PC-9 (cell line): ENCODE results near the gene MRLN. TPM values are rescaled to one million over a fixed set of nuclear protein-coding genes. Genes with fewer than 3 reads are reported as not detected.
A peak's percentile ranks its signal among the peaks of the same experiment; 100 is the strongest.

Source experiments
- BruUV-seq: library from RNA; stranded (reverse); fragments of 400-500 nt; replicated peaks from 2 replicates; lab custom pipeline; 2021; lab: Mats Ljungman, UMichigan
- CTCF ChIA-PET: fragments of 300-600 bp; sonication (Branson Sonifier 250); formaldehyde crosslinking; loops from one replicate; lab custom pipeline; 2022; ENCODE audit warnings: antibody characterized with exemption; lab: Charles Lee
- POLR2A ChIA-PET: fragments of 300-600 bp; sonication (Branson Sonifier 250); formaldehyde crosslinking; loops from one replicate; lab custom pipeline; 2022; ENCODE audit warnings: antibody characterized with exemption; ENCODE audit not compliant: unreplicated experiment; lab: Charles Lee
- DNase-seq, 2 experiments: peaks; one replicate each; pipeline versions ENCODE4 v3.0.0 to v3.0.0-alpha.2; 2015 to 2022; ENCODE audit warnings: mixed read lengths in 1 of 2
- H2AFZ ChIP-seq: fragments of 200-600 bp; sonication (generic); 2 replicates; pipeline ENCODE4 v1.8.1; 2017; ENCODE audit warnings: antibody characterized with exemption
- H3F3A ChIP-seq: fragments of 200-600 bp; sonication (generic); 2 replicates; pipeline ENCODE4 v1.8.1; 2017; ENCODE audit warnings: antibody characterized with exemption, mild to moderate bottlenecking, low read depth; ENCODE audit not compliant: insufficient read depth
- H3K27ac ChIP-seq: fragments of 200-600 bp; sonication (generic); 2 replicates; pipeline ENCODE4 v1.6.1; 2016; ENCODE audit warnings: mixed run types
- H3K27me3 ChIP-seq: fragments of 200-600 bp; sonication (generic); 2 replicates; pipeline ENCODE4 v1.6.1; 2016; ENCODE audit warnings: low read depth, mixed run types; ENCODE audit not compliant: insufficient read depth
- H3K36me3 ChIP-seq: fragments of 200-600 bp; sonication (generic); 2 replicates; pipeline ENCODE4 v1.6.1; 2016; ENCODE audit warnings: low read depth, mixed run types
- H3K4me1 ChIP-seq: fragments of 200-600 bp; sonication (generic); replicated peaks from 2 replicates; pipeline ENCODE4 v1.6.1; 2016; ENCODE audit warnings: mixed run types; ENCODE audit not compliant: insufficient read depth
- H3K4me2 ChIP-seq: fragments of 200-600 bp; sonication (generic); 2 replicates; pipeline ENCODE4 v1.6.1; 2017; ENCODE audit warnings: mixed run types
- H3K4me3 ChIP-seq: fragments of 200-600 bp; sonication (generic); 2 replicates; pipeline ENCODE4 v1.6.1; 2016; ENCODE audit warnings: mixed run types
- H3K79me2 ChIP-seq: fragments of 200-600 bp; sonication (generic); 2 replicates; pipeline ENCODE4 v1.6.1; 2017; ENCODE audit warnings: low read depth, mixed run types
- H3K9me2 ChIP-seq: fragments of 200-600 bp; sonication (generic); 2 replicates; pipeline ENCODE4 v1.8.1; 2017; ENCODE audit warnings: mild to moderate bottlenecking; ENCODE audit not compliant: insufficient read depth
- H3K9me3 ChIP-seq: fragments of 200-600 bp; sonication (generic); 2 replicates; pipeline ENCODE4 v1.8.1; 2016; ENCODE audit warnings: low read depth; ENCODE audit not compliant: insufficient read depth
- H4K20me1 ChIP-seq: fragments of 200-600 bp; sonication (generic); 2 replicates; pipeline ENCODE4 v1.8.1; 2017; ENCODE audit not compliant: insufficient read depth
- EZH2 ChIP-seq: fragments of 200-600 bp; sonication (generic); IDR thresholded peaks from 2 replicates; pipeline ENCODE4 v1.8.0; 2017; ENCODE audit warnings: antibody characterized with exemption, low read depth
- intact Hi-C: fragments of 100-400 bp; cut with micrococcal nuclease; formaldehyde crosslinking; loops from one replicate; pipeline ENCODE4 v1.10.0; 2022; ENCODE audit not compliant: unreplicated experiment
- total RNA-seq: library from RNA; stranded (reverse); gene quantifications from 2 replicates; pipeline ENCODE4 v1.2.3, GENCODE V29; 2021
- TF ChIP-seq, protein P1 (sequence below): fragments of 200-600 bp; sonication (generic); conservative IDR thresholded peaks from 2 replicates; pipeline ENCODE4 v1.6.1; 2017; ENCODE audit warnings: mixed run types, antibody characterized with exemption, mild to moderate bottlenecking, moderate library complexity

MRLN gene
- total RNA-seq, 1 experiment from 2014 or later = not detected

DNA sequence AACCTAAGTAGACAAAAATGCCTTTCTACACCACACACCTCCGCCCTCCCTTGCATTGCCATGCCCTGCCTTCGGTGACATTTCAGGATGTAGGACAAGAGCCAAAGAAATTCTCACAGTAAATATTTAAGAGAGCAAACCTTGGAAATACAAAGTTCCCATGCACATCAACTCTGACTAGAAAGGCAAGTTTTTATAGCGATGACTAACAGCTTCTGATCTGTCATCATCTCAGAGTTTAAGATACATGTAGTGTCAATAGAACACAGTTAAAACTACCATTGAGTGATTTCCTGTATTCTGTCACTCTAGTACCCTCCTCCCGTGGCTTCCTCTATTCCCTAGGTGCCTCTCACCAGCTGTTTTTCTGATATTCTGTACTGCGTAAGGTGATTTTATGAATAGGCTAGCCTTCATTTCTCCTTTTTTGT, 64.3 kb downstream of the MRLN start:
- ChIA-PET POLR2A (no interaction called here), CTCF (interaction anchor here (0.6 kb wide), 1 partner anchor 9 kb away, joined by 3 read pairs; no protein-coding TSS in a partner anchor)
- no peaks in the 10 kb centered on the region for H3K9me2 ChIP-seq
- intact Hi-C loops = no loop called here
- no peak overlapping the region for H3K4me3 ChIP-seq
- no peaks in the 10 kb centered on the region for H3K27me3 ChIP-seq
- H3K27ac ChIP-seq = no peak overlapping the region
- TF ChIP-seq EZH2 = no peak
- TF ChIP-seq, protein P1, sequence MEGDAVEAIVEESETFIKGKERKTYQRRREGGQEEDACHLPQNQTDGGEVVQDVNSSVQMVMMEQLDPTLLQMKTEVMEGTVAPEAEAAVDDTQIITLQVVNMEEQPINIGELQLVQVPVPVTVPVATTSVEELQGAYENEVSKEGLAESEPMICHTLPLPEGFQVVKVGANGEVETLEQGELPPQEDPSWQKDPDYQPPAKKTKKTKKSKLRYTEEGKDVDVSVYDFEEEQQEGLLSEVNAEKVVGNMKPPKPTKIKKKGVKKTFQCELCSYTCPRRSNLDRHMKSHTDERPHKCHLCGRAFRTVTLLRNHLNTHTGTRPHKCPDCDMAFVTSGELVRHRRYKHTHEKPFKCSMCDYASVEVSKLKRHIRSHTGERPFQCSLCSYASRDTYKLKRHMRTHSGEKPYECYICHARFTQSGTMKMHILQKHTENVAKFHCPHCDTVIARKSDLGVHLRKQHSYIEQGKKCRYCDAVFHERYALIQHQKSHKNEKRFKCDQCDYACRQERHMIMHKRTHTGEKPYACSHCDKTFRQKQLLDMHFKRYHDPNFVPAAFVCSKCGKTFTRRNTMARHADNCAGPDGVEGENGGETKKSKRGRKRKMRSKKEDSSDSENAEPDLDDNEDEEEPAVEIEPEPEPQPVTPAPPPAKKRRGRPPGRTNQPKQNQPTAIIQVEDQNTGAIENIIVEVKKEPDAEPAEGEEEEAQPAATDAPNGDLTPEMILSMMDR = no peak
- H4K20me1 ChIP-seq = no peaks in the 10 kb centered on the region
- BruUV-seq = no TSS peak
- peak in 1 of 2 experiments; percentile 82 for DNase-seq
- no peaks in the 10 kb centered on the region for H3K36me3 ChIP-seq
- H3K4me2 ChIP-seq = no peak overlapping the region
- H3F3A ChIP-seq = no peaks in the 10 kb centered on the region
- no peaks in the 10 kb centered on the region for H3K79me2 ChIP-seq
- H3K4me1 ChIP-seq = 0 out of 2 replicates have a peak, but pooled peaks cover 7% of the 10 kb centered on the region
- no peak overlapping the region for H2AFZ ChIP-seq
- no peaks in the 10 kb centered on the region for H3K9me3 ChIP-seq

DNA sequence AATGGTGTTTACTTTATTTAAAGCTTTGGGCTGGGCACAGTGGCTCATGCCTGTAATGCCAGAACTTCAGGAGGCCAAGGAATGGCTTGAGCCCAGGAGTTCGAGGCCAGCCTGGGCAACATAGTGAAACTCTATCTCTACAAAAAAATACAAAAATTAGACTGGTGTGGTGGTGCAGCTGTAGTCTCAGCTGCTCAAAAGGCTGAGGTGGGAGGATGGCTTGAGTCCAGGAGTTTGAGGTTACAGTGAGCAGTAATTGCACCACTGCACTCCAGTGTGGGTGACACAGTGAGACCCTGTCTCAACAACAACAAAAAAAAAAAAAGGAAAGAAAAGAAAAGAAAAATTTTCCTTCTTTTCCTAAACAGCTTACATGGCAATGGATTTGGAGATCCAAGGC, 65.6 kb downstream of the MRLN start:
- intact Hi-C loops = no loop called here

More for the DNA sequence above, 65.6 kb downstream of the MRLN start:
- no peak overlapping the region for H3K4me2 ChIP-seq
- H3K36me3 ChIP-seq = no peaks in the 10 kb centered on the region
- no peaks in the 10 kb centered on the region for H3K79me2 ChIP-seq
- no peak overlapping the region for H2AFZ ChIP-seq
- H3K4me1 ChIP-seq = 0 out of 2 replicates have a peak, but pooled peaks cover 7% of the 10 kb centered on the region
- H3K9me2 ChIP-seq = no peaks in the 10 kb centered on the region
- H4K20me1 ChIP-seq = no peaks in the 10 kb centered on the region
- POLR2A ChIA-PET = no interaction called here
- no peak overlapping the region for H3K27ac ChIP-seq
- no peaks in the 10 kb centered on the region for H3K27me3 ChIP-seq
- no peak overlapping the region for H3K4me3 ChIP-seq
- CTCF ChIA-PET = no interaction called here
- H3F3A ChIP-seq = no peaks in the 10 kb centered on the region
- no TSS peak for BruUV-seq
- no peaks in the 10 kb centered on the region for H3K9me3 ChIP-seq
- DNase-seq = no peak
- TF ChIP-seq EZH2 = no peak
- TF ChIP-seq, protein P1 = no peak

Other genes with a start within 250 kb of the MRLN start
- not detected in 2 replicates for gene SLC16A9, start 43.6 kb downstream of the MRLN start, total RNA-seq
- gene CCDC6, start 153.1 kb upstream of the MRLN start, total RNA-seq = 66.2 and 91.9 TPM in 2 replicates